Esophagus squamous epithelium (tissue), 5 donors: ENCODE measurements around the gene TRAM2. TPM values are rescaled to one million over a fixed set of nuclear protein-coding genes. Genes with fewer than 3 reads are reported as not detected.

Experiments used
- DNase-seq: peaks from one replicate; lab custom pipeline; 2025; lab: John Stamatoyannopoulos, UW
- H3K27ac ChIP-seq, 4 donors: fragments of 200-600 bp; sonication (generic); one replicate each; pipeline ENCODE4 v1.5.1; 2016 to 2019; ENCODE audit warnings: mild to moderate bottlenecking in 1 of 4
- H3K27me3 ChIP-seq, 4 donors: fragments of 200-600 bp; sonication (generic); 1 replicate in 3 of 4; 2 replicates in 1 of 4; pipeline versions ENCODE4 v1.5.1 to v1.6.0; 2017 to 2021; ENCODE audit warnings: antibody characterized with exemption in 1 of 4
- H3K36me3 ChIP-seq, 3 donors: fragments of 200-600 bp; sonication (generic); one replicate each; pipeline ENCODE4 v1.5.1; 2016 to 2019
- H3K4me1 ChIP-seq, 3 donors: fragments of 200-600 bp; sonication (generic); one replicate each; pipeline ENCODE4 v1.5.1; 2017 to 2019
- H3K4me3 ChIP-seq, 4 donors: fragments of 200-600 bp; sonication (generic); 1 replicate in 3 of 4; 2 replicates in 1 of 4; pipeline ENCODE4 v1.5.1; 2016 to 2019; ENCODE audit warnings: mild to moderate bottlenecking in 2 of 4, moderate library complexity in 1 of 4
- H3K9me3 ChIP-seq, 3 donors: fragments of 200-600 bp; sonication (generic); one replicate each; pipeline ENCODE4 v1.5.1; 2016 to 2019
- POLR2A ChIP-seq, 4 donors: fragments of 450-650 bp; IDR thresholded peaks; one replicate each; pipeline ENCODE4 v1.6.1; 2017; ENCODE audit warnings: antibody characterized with exemption in 4 of 4, mild to moderate bottlenecking in 4 of 4, moderate library complexity in 3 of 4
- WGBS, 2 donors: methylation state at CpG; one replicate each; pipeline ENCODE4 v1.1.5; 2018; 5-methylcytosine and 5-hydroxymethylcytosine counted together
- intact Hi-C: fragments of 100-400 bp; cut with DNase I; formaldehyde crosslinking; loops from one replicate; pipeline ENCODE4 v1.15.0; 2022
- total RNA-seq, 4 donors: library from RNA; depleted of rRNA; stranded (reverse); fragments of >200 nt; gene quantifications; one replicate each; pipeline ENCODE4 v1.1.0, GENCODE V29; 2016
- TF ChIP-seq, protein P1 (sequence below), 6 experiments: fragments of 450-650 bp in 4 of 6; fragments of 200-600 bp in 2 of 6; sonication (generic) in 2 of 6; IDR thresholded peaks; one replicate each; pipeline ENCODE4 v1.5.1; 2016 to 2019; ENCODE audit warnings: antibody characterized with exemption in 6 of 6, mild to moderate bottlenecking in 4 of 6, moderate library complexity in 4 of 6
- donor health status: DM: yes; HTN: yes; CAD: no.

Gene TRAM2
- total RNA-seq, 4 donors from 2014 or later = 2.3 to 8.6 (median 5.3) TPM

DNA sequence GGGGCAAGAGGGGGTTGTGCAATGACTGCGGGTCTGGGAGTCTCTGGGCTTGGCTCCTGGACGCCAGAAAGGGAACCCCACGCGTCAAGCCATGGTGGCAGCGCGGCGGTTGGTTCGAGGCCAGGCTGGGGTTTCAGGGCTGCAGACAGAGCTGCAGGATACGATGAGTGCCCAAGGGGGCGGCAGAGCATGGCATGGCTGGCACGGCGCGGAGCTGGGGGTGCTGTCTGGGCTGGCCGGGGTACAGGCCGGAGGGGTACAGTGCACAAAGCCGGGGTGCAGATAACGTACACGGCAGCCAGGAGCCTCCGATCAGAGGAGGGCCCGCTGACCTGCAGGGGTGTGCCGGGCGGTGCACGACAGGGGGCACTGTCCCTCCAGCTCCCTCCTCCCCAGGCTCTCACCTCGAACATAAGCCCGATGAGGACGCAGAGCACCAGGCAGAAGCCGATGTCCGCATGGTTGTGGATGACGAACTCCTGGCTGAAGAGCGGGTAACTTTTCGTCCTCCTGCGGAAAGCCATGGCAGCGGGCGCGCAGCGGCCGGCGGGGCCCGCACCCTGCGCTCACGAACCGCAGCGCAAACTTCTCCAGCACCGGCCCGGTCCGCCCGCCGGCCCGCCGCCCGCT is 353 bp downstream of the TRAM2 start:
- WGBS, 2 donors = 0 to 3% methylated on average over 10 to 30 of the region's 51 CpGs
- intact Hi-C loops = loop anchor here (5.0 kb wide), 1 partner anchor 74 kb away; no protein-coding TSS in a partner anchor
- peak in 1 of 4 donors; percentile 74 for TF ChIP-seq POLR2A (IDR thresholded peaks at IDR 0.05)
- TF ChIP-seq, protein P1, sequence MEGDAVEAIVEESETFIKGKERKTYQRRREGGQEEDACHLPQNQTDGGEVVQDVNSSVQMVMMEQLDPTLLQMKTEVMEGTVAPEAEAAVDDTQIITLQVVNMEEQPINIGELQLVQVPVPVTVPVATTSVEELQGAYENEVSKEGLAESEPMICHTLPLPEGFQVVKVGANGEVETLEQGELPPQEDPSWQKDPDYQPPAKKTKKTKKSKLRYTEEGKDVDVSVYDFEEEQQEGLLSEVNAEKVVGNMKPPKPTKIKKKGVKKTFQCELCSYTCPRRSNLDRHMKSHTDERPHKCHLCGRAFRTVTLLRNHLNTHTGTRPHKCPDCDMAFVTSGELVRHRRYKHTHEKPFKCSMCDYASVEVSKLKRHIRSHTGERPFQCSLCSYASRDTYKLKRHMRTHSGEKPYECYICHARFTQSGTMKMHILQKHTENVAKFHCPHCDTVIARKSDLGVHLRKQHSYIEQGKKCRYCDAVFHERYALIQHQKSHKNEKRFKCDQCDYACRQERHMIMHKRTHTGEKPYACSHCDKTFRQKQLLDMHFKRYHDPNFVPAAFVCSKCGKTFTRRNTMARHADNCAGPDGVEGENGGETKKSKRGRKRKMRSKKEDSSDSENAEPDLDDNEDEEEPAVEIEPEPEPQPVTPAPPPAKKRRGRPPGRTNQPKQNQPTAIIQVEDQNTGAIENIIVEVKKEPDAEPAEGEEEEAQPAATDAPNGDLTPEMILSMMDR (IDR thresholded peaks at IDR 0.05) = peak in 5 of 6 experiments; percentile 33 to 54 (median 41)
- DNase-seq = peak; percentile 27
- Histone ChIP-seq H3K27ac (peak overlapping the region; percentile 75 to 100 (median 98)), H3K27me3 (no peaks in the 10 kb centered on the region), H3K36me3 (no peaks in the 10 kb centered on the region), H3K9me3 (no peaks in the 10 kb centered on the region), H3K4me1 (peaks cover under 1 to 65% (median 37%) of the 10 kb centered on the region in 3 donors), H3K4me3 (peak overlapping the region; percentile 72 to 91 (median 86))

DNA sequence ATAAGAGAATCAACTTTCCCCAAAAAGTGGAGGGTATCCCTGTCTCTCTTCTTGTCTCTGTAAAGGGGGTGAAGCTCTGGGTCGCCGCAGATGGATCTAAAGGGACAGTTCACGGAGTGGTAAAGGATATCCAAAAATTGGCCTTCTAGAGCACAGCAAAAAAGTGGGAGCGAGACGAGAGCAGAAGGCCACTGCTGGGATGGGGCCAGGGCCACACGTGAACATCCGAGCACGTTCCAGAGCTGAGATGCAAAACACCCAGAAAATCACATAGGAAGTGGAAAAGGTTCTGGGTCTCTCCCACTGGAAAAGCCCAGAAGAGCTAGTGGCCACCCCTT is 837 bp downstream of the TRAM2 start:
- H3K27ac ChIP-seq = peak overlapping the region; percentile 75 to 100 (median 98)
- H3K4me1 ChIP-seq = peaks cover 5 to 70% (median 39%) of the 10 kb centered on the region in 3 donors
- 16 to 31% methylated on average over 5 to 8 of the region's 8 CpGs for WGBS, 2 donors
- H3K27me3 ChIP-seq = no peaks in the 10 kb centered on the region
- intact Hi-C loops = loop anchor here (5.0 kb wide), 1 partner anchor 74 kb away; no protein-coding TSS in a partner anchor
- H3K4me3 ChIP-seq = peak overlapping the region; percentile 72 to 91 (median 86)
- no peaks in the 10 kb centered on the region for H3K9me3 ChIP-seq
- no peak for TF ChIP-seq POLR2A (IDR thresholded peaks at IDR 0.05)
- TF ChIP-seq, protein P1 (IDR thresholded peaks at IDR 0.05) = no peak
- H3K36me3 ChIP-seq = no peaks in the 10 kb centered on the region
- no peak for DNase-seq

DNA sequence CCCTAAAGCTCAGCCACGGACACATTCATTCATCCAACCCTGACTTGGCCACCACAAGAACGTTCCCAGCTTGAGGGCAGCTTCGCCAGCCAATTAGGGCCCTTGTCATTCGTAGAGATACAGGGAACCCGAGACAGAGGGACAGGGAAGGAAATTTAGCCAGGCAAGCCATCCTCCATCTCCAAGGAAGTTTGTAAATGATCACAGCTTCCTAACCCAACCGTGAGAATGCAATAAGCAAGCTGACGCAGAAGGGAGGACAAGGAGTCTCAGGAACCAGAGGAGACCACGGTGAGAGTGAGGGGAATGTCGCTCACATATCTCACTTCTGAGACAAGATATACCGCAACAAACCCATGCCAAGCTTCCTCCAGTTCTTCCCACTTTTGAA is 1.4 kb downstream of the TRAM2 start:
- intact Hi-C loops = loop anchor here (5.0 kb wide), 1 partner anchor 73 kb away; no protein-coding TSS in a partner anchor
- Histone ChIP-seq H3K27ac (peak overlapping the region; percentile 75 to 100 (median 98)), H3K9me3 (no peaks in the 10 kb centered on the region), H3K4me1 (peaks cover 9 to 75% (median 43%) of the 10 kb centered on the region in 3 donors), H3K27me3 (no peaks in the 10 kb centered on the region), H3K4me3 (peak overlapping the region in 3 of 4 donors; percentile 72 to 91 (median 82)), H3K36me3 (no peaks in the 10 kb centered on the region)
- TF ChIP-seq POLR2A (IDR thresholded peaks at IDR 0.05) = no peak
- TF ChIP-seq, protein P1 (IDR thresholded peaks at IDR 0.05) = no peak
- WGBS, 2 donors = 54 to 71% methylated on average over 9 to 10 of the region's 10 CpGs
- DNase-seq = no peak

DNA sequence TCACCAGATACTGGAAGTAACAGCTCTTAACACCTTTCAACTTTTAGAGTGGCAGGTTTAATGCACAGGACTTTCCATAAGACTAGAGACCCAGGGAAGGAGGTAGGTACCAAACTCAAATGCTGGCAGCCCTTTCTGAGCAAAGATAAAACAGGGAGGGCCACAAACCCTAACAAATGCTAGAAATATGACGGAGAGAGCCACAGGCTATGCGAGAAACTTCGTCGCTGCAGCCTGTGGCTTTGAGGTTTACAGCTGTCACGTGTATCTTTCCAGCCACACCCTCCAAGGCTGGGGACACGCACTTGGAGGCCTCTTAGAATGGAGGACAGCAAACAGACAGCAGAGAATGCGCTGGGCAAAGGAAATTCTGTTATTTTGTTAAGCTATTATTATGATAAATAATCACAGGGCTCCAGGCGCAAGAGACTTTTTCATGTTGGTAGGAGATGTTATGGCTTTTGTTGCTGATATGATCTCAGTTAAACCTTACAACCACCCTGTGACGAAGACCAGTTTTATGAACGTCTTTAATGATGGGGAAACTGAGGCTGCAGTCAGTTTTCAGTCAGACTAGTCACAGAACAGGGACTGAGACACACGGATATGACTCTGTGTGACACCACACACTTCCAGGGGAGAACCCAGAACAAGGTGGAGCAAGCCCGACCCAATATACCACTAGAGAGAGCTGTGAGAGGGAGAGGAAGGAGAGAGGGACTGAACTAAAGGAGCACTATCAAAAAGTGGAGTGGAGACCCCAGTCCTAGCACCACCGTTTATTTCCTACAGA is 2.0 kb downstream of the TRAM2 start:
- H3K9me3 ChIP-seq = no peaks in the 10 kb centered on the region
- H3K36me3 ChIP-seq = no peaks in the 10 kb centered on the region
- peak overlapping the region; percentile 75 to 100 (median 98) for H3K27ac ChIP-seq
- peaks cover 9 to 81% (median 48%) of the 10 kb centered on the region in 3 donors for H3K4me1 ChIP-seq
- WGBS, 2 donors = 47 to 60% methylated on average over 12 to 13 of the region's 13 CpGs
- intact Hi-C loops = loop anchor here (5.0 kb wide), 1 partner anchor 73 kb away; no protein-coding TSS in a partner anchor
- TF ChIP-seq, protein P1 (IDR thresholded peaks at IDR 0.05) = no peak
- TF ChIP-seq POLR2A (IDR thresholded peaks at IDR 0.05) = no peak
- no peak for DNase-seq
- peak overlapping the region in 3 of 4 donors; percentile 72 to 91 (median 82) for H3K4me3 ChIP-seq
- no peaks in the 10 kb centered on the region for H3K27me3 ChIP-seq
